ENCODE measurements around the gene RGL2. TPM values are rescaled to one million over a fixed set of nuclear protein-coding genes. Genes with fewer than 3 reads are reported as not detected.

RGL2 gene
- total and polyA plus RNA-seq, 2 of the 13 experiments (the other 11 are each of a cell fraction or from before 2014, with no cell fraction given), result 22.9 to 47.4 TPM

DNA sequence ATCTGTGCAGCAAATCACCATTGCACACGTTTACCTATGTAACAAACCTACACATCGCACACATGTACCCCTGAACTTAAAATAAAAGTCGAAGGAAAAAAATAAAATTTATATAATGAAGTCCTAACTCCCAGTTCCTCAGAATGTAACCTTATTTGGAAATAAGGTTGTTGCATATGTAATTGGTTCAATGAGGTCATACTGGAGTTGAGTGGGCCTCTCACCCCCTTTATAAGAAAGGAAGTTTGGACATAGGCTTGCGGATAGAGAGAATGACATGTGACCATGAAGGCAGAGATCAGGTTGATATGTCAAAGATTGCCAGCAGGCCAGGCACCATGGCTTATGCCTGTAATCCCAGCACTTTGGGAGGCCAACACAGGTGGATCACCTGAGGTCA lies 34.9 kb upstream of the RGL2 start:
- FAIRE-seq, result no peak
- no peak overlapping the region for H3K4me2 ChIP-seq (ENCODE audit: low read depth, low read length)
- POLR2A ChIA-PET, result no interaction called here

More for the DNA sequence above, 34.9 kb upstream of the RGL2 start:
- Histone ChIP-seq H3K36me3 (replicated peaks in 1 of 2; ENCODE audit: control insufficient read depth in 1 of 2, insufficient read depth in 2 of 2, low read length in 2 of 2) (no peaks in the 10 kb centered on the region), H3K27me3 (ENCODE audit: control insufficient read depth in 1 of 2, insufficient read depth in 2 of 2, low read length in 2 of 2) (peaks cover 0 to 8% of the 10 kb centered on the region in 2 experiments; a peak in 2 of 5 replicates), H3K4me3 (replicated peaks in 1 of 3; ENCODE audit: insufficient read depth in 1 of 3, low read depth in 2 of 3, low read length in 3 of 3) (no peak overlapping the region), H3K27ac (ENCODE audit: extremely low read length, insufficient read depth, low read length) (no peak overlapping the region), H4K20me1 (ENCODE audit: insufficient read depth, low read length) (no peaks in the 10 kb centered on the region), H2AFZ (ENCODE audit: low read length) (no peak overlapping the region), H3K9ac (ENCODE audit: insufficient read depth, low read depth, low read length) (no peak overlapping the region), H3K9me3 (ENCODE audit: low read length) (no peaks in the 10 kb centered on the region), H3K79me2 (ENCODE audit: insufficient read depth, low read length) (no peaks in the 10 kb centered on the region), H3K4me1 (ENCODE audit: insufficient read depth, low read length) (peaks cover 4% of the 10 kb centered on the region; the same call in 1 of the 2 replicates)
- no TSS peak for BruUV-seq (replicated peaks)
- DNase-seq (ENCODE audit: low spot score), result no peak
- no peak for ATAC-seq
- CTCF ChIA-PET (ENCODE audit: low intra/inter-chr PET ratio, low total read pairs), result no interaction called here
- in situ Hi-C loops (cut with HindIII; ENCODE audit: extremely low pct_ligation_motif_present, low pct_unique_long_range_greater_than_20kb) (no loop called here), intact Hi-C loops (cut with micrococcal nuclease; ENCODE audit: unreplicated experiment) (no loop called here)
- TF ChIP-seq RAD21 (CRISPR knock-in tag; IDR thresholded peaks at IDR 0.05) (no peak), PHF8 (CRISPR knock-in tag; IDR thresholded peaks at IDR 0.05) (no peak), MTA3 (CRISPR knock-in tag; IDR thresholded peaks at IDR 0.05) (no peak), JUNB (CRISPR knock-in tag; IDR thresholded peaks at IDR 0.05; ENCODE audit: borderline replicate concordance) (no peak), ZNF781 (CRISPR knock-in tag; IDR thresholded peaks at IDR 0.05; ENCODE audit: borderline replicate concordance, not compliant biosample characterization) (no peak), ZNF260 (CRISPR knock-in tag; IDR thresholded peaks at IDR 0.05; ENCODE audit: borderline replicate concordance, low read depth) (no peak), NCOR1 (IDR thresholded peaks at IDR 0.05; ENCODE audit: borderline replicate concordance, low read length) (no peak), HNRNPH1 (optimal IDR thresholded peaks at IDR 0.05; ENCODE audit: low read depth, low read length) (no peak), REXO4 (CRISPR knock-in tag; IDR thresholded peaks at IDR 0.05; ENCODE audit: borderline replicate concordance) (no peak)
- TF ChIP-seq, protein P1, sequence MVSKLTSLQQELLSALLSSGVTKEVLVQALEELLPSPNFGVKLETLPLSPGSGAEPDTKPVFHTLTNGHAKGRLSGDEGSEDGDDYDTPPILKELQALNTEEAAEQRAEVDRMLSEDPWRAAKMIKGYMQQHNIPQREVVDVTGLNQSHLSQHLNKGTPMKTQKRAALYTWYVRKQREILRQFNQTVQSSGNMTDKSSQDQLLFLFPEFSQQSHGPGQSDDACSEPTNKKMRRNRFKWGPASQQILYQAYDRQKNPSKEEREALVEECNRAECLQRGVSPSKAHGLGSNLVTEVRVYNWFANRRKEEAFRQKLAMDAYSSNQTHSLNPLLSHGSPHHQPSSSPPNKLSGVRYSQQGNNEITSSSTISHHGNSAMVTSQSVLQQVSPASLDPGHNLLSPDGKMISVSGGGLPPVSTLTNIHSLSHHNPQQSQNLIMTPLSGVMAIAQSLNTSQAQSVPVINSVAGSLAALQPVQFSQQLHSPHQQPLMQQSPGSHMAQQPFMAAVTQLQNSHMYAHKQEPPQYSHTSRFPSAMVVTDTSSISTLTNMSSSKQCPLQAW (CRISPR knock-in tag; IDR thresholded peaks at IDR 0.05), result no peak
- TF ChIP-seq, protein P2, sequence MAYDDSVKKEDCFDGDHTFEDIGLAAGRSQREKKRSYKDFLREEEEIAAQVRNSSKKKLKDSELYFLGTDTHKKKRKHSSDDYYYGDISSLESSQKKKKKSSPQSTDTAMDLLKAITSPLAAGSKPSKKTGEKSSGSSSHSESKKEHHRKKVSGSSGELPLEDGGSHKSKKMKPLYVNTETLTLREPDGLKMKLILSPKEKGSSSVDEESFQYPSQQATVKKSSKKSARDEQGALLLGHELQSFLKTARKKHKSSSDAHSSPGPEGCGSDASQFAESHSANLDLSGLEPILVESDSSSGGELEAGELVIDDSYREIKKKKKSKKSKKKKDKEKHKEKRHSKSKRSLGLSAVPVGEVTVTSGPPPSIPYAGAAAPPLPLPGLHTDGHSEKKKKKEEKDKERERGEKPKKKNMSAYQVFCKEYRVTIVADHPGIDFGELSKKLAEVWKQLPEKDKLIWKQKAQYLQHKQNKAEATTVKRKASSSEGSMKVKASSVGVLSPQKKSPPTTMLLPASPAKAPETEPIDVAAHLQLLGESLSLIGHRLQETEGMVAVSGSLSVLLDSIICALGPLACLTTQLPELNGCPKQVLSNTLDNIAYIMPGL (CRISPR knock-in tag; IDR thresholded peaks at IDR 0.05; ENCODE audit: borderline replicate concordance in 1 of 2, low read depth in 1 of 2), result no peak
- WGBS (ENCODE audit: low lambda C conversion rate), result 86% methylated on average over 4 of the region's 4 CpGs

All from HepG2 (cell line).